C4-2B (cell line): ENCODE results near the gene ANKH.

ENCODE experiments used
- CTCF ChIP-seq: fragments of 450-650 bp; conservative IDR thresholded peaks from 2 replicates; pipeline ENCODE4 v1.5.1; 2017; ENCODE audit warnings: mild to moderate bottlenecking
- ZFX ChIP-seq: fragments of 450-650 bp; IDR thresholded peaks from 2 replicates; pipeline ENCODE4 v1.6.1; 2017

DNA sequence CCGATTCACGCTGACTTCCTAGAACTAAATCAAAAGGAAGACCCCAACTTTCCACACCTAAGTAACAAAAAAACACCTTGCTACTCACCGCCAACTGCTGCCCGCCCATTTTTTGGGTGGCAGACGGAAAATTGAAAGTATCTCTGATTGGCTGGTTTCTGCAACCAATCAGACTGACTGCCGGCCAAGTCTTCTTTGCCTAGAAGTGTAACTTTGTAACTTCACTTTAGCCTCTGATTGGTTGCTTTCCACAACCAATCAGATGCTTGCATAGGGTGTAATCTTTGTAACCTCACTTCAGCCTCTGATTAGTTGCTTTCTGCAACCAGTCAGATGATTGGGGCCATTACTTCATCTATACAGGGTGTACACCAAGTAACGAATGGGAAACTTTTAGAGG lies 42.6 kb upstream of the ANKH start:
- TF ChIP-seq CTCF (no peak), ZFX (no peak)
